HepG2 (cell line): Measurements from ENCODE around the gene MIF4GD. TPM values are rescaled to one million over a fixed set of nuclear protein-coding genes. Genes with fewer than 3 reads are reported as not detected.
A peak's percentile ranks its signal among the peaks of the same experiment; 100 is the strongest.

ENCODE experiments used
- BRCA1 ChIP-seq: sonication (generic); formaldehyde crosslinking; IDR thresholded peaks from 2 replicates; pipeline ENCODE4 v1.4.0; 2020; ENCODE audit warnings: missing genetic modification reagents
- MLXIP ChIP-seq: sonication (generic); formaldehyde crosslinking; IDR thresholded peaks from 2 replicates; pipeline ENCODE4 v1.9.0; 2021; ENCODE audit warnings: missing genetic modification reagents, borderline replicate concordance
- NRL ChIP-seq: sonication (generic); formaldehyde crosslinking; IDR thresholded peaks from 2 replicates; pipeline ENCODE4 v1.5.0; 2020; ENCODE audit warnings: missing genetic modification reagents, mild to moderate bottlenecking, moderate library complexity, borderline replicate concordance
- SRSF4 ChIP-seq: fragments of 200-400 bp; formaldehyde crosslinking; IDR thresholded peaks from one replicate; pipeline ENCODE4 v1.6.1; 2018; ENCODE audit warnings: mild to moderate bottlenecking, low read depth, low read length, moderate library complexity; ENCODE audit not compliant: poor library complexity, severe bottlenecking
- SRY ChIP-seq: sonication (generic); formaldehyde crosslinking; IDR thresholded peaks from 2 replicates; pipeline ENCODE4 v1.8.0; 2022; ENCODE audit warnings: mild to moderate bottlenecking, missing genetic modification reagents
- TBX2 ChIP-seq: sonication (generic); formaldehyde crosslinking; IDR thresholded peaks from 2 replicates; pipeline ENCODE4 v1.5.0; 2020; ENCODE audit warnings: missing genetic modification reagents, mild to moderate bottlenecking, borderline replicate concordance
- ZNF691 ChIP-seq: sonication (generic); formaldehyde crosslinking; IDR thresholded peaks from 2 replicates; pipeline ENCODE4 v1.4.0; 2020; ENCODE audit warnings: missing genetic modification reagents, low read depth, mild to moderate bottlenecking, borderline replicate concordance
- polyA plus RNA-seq, 8 experiments: library from polyadenylated mRNA; depleted of rRNA in 3 of 8; stranded (reverse) in 7 of 8; unstranded in 1 of 8; fragments of >200 nt; fragmentation: Illumina TruSeq in 4 of 8; extraction: Trizol in 4 of 8; gene quantifications; 2 replicates each; pipeline versions ENCODE4 v1.2.1 to v1.2.3, GENCODE V29; 2011 to 2016; ENCODE audit warnings: low read depth in 4 of 8, missing spikeins in 1 of 8, mixed read lengths in 1 of 8; ENCODE audit not compliant: insufficient read depth in 1 of 8
- total RNA-seq, 5 experiments: library from RNA; depleted of rRNA; stranded (reverse); fragments of >200 nt; fragmentation: Illumina TruSeq; extraction: Trizol; gene quantifications; 2 replicates each; pipeline ENCODE4 v1.2.3, GENCODE V29; 2016; ENCODE audit warnings: low read depth in 1 of 5
- TF ChIP-seq, protein P1 (sequence below): sonication (generic); formaldehyde crosslinking; IDR thresholded peaks from 2 replicates; pipeline ENCODE4 v1.4.0; 2020; ENCODE audit warnings: missing genetic modification reagents
- TF ChIP-seq, protein P2 (sequence below): sonication (generic); formaldehyde crosslinking; IDR thresholded peaks from 2 replicates; pipeline ENCODE4 v1.4.0; 2020; ENCODE audit warnings: mild to moderate bottlenecking, missing genetic modification reagents
- TF ChIP-seq, protein P3 (sequence below): sonication (generic); formaldehyde crosslinking; IDR thresholded peaks from 2 replicates; pipeline ENCODE4 v1.5.0; 2020; ENCODE audit warnings: mild to moderate bottlenecking, missing genetic modification reagents
- TF ChIP-seq, protein P4 (sequence below): sonication (generic); formaldehyde crosslinking; IDR thresholded peaks from 2 replicates; pipeline ENCODE4 v1.9.0; 2021; ENCODE audit warnings: missing genetic modification reagents, borderline replicate concordance

MIF4GD gene
- total and polyA plus RNA-seq, 2 of the 13 experiments (the other 11 are each of a cell fraction or from before 2014, with no cell fraction given), result 14.0 to 28.0 TPM

- TF ChIP-seq MLXIP (no peak), SRY (CRISPR knock-in tag) (peak; percentile 10; the same call in 1 of the 2 replicates), ZNF691 (CRISPR knock-in tag) (no peak; the same call in 1 of the 2 replicates), TBX2 (CRISPR knock-in tag) (peak; percentile 68; the same call in 1 of the 2 replicates), SRSF4 (no peak), NRL (CRISPR knock-in tag) (no peak; the same call in 1 of the 2 replicates), BRCA1 (no peak)
- TF ChIP-seq, protein P1, sequence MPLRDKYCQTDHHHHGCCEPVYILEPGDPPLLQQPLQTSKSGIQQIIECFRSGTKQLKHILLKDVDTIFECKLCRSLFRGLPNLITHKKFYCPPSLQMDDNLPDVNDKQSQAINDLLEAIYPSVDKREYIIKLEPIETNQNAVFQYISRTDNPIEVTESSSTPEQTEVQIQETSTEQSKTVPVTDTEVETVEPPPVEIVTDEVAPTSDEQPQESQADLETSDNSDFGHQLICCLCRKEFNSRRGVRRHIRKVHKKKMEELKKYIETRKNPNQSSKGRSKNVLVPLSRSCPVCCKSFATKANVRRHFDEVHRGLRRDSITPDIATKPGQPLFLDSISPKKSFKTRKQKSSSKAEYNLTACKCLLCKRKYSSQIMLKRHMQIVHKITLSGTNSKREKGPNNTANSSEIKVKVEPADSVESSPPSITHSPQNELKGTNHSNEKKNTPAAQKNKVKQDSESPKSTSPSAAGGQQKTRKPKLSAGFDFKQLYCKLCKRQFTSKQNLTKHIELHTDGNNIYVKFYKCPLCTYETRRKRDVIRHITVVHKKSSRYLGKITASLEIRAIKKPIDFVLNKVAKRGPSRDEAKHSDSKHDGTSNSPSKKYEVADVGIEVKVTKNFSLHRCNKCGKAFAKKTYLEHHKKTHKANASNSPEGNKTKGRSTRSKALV (CRISPR knock-in tag), result 0 out of 2 replicates have a peak, but pooled peaks have one; percentile 61
- TF ChIP-seq, protein P2, sequence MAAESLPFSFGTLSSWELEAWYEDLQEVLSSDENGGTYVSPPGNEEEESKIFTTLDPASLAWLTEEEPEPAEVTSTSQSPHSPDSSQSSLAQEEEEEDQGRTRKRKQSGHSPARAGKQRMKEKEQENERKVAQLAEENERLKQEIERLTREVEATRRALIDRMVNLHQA (CRISPR knock-in tag), result no peak
- TF ChIP-seq, protein P3, sequence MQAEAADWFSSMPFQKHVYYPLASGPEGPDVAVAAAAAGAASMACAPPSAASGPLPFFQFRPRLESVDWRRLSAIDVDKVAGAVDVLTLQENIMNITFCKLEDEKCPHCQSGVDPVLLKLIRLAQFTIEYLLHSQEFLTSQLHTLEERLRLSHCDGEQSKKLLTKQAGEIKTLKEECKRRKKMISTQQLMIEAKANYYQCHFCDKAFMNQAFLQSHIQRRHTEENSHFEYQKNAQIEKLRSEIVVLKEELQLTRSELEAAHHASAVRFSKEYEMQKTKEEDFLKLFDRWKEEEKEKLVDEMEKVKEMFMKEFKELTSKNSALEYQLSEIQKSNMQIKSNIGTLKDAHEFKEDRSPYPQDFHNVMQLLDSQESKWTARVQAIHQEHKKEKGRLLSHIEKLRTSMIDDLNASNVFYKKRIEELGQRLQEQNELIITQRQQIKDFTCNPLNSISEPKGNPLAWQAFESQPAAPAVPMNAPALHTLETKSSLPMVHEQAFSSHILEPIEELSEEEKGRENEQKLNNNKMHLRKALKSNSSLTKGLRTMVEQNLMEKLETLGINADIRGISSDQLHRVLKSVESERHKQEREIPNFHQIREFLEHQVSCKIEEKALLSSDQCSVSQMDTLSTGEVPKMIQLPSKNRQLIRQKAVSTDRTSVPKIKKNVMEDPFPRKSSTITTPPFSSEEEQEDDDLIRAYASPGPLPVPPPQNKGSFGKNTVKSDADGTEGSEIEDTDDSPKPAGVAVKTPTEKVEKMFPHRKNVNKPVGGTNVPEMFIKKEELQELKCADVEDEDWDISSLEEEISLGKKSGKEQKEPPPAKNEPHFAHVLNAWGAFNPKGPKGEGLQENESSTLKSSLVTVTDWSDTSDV, result peak; percentile 19; the same call in 1 of the 2 replicates
- TF ChIP-seq, protein P4, sequence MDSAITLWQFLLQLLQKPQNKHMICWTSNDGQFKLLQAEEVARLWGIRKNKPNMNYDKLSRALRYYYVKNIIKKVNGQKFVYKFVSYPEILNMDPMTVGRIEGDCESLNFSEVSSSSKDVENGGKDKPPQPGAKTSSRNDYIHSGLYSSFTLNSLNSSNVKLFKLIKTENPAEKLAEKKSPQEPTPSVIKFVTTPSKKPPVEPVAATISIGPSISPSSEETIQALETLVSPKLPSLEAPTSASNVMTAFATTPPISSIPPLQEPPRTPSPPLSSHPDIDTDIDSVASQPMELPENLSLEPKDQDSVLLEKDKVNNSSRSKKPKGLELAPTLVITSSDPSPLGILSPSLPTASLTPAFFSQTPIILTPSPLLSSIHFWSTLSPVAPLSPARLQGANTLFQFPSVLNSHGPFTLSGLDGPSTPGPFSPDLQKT, result no peak
Observed at GRCh38 chr17:75270218-75270965, 639 bp downstream of the MIF4GD start (continued).
